H1 (cell line): ENCODE data around the gene ULK1. TPM values are rescaled to one million over a fixed set of nuclear protein-coding genes. Genes with fewer than 3 reads are reported as not detected.

Experiments used
- CTCF ChIA-PET: fragments of 300-600 bp; sonication (Branson Sonifier 250); formaldehyde crosslinking; loops from one replicate; lab custom pipeline; 2021; ENCODE audit not compliant: partially characterized antibody; lab: Charles Lee
- POLR2A ChIA-PET: fragments of 300-600 bp; sonication (Branson Sonifier 250); formaldehyde crosslinking; loops from one replicate; lab custom pipeline; 2021; ENCODE audit warnings: inconsistent platforms; ENCODE audit not compliant: partially characterized antibody; lab: Charles Lee
- DNase-seq, 2 experiments: peaks; one replicate each; pipeline versions ENCODE4 v3.0.0 to v3.0.0-alpha.2; 2010 to 2022; ENCODE audit warnings: low spot score in 2 of 2, low read depth in 1 of 2, mixed read lengths in 1 of 2
- FAIRE-seq: peaks from 2 replicates; lab custom pipeline; 2011; peaks lifted over from hg19 to GRCh38; lab: Jason Lieb, UNC
- H2AFZ ChIP-seq: 2 replicates; pipeline ENCODE4 v1.8.1; 2012; ENCODE audit warnings: low read length, inconsistent platforms
- H2AK5ac ChIP-seq: 2 replicates; pipeline ENCODE4 v1.6.1; 2013; ENCODE audit warnings: low read depth, low read length
- H2BK120ac ChIP-seq: replicated peaks from 2 replicates; pipeline ENCODE3; 2013; ENCODE audit warnings: low read depth, low read length, inconsistent platforms
- H2BK12ac ChIP-seq: 2 replicates; pipeline ENCODE4 v1.6.1; 2013; ENCODE audit warnings: low read depth, low read length
- H2BK15ac ChIP-seq: 2 replicates; pipeline ENCODE4 v1.6.1; 2013; ENCODE audit warnings: low read length
- H2BK20ac ChIP-seq: 2 replicates; pipeline ENCODE4 v1.6.1; 2013; ENCODE audit warnings: low read length
- H2BK5ac ChIP-seq: 2 replicates; pipeline ENCODE4 v1.6.1; 2013; ENCODE audit warnings: low read depth, low read length
- H3K14ac ChIP-seq: 2 replicates; pipeline ENCODE4 v1.6.1; 2013; ENCODE audit warnings: inconsistent platforms; ENCODE audit not compliant: insufficient read length
- H3K18ac ChIP-seq: 2 replicates; pipeline ENCODE4 v1.6.1; 2013; ENCODE audit warnings: low read length; ENCODE audit errors: extremely low read depth
- H3K23ac ChIP-seq: 2 replicates; pipeline ENCODE4 v1.6.1; 2013; ENCODE audit warnings: inconsistent platforms; ENCODE audit not compliant: insufficient read length
- H3K23me2 ChIP-seq: 2 replicates; pipeline ENCODE4 v1.6.1; 2013; ENCODE audit warnings: low read depth, low read length
- H3K27ac ChIP-seq: 2 replicates; pipeline ENCODE4 v1.6.1; 2011; ENCODE audit warnings: low read depth, low read length, inconsistent platforms
- H3K27me3 ChIP-seq, 4 experiments: replicated peaks in 1 of 4; 1 replicate in 1 of 4; 2 replicates in 3 of 4; pipeline versions ENCODE4 v1.6.1 to v1.8.1; 2011 to 2013; ENCODE audit warnings: low read length in 3 of 4, mild to moderate bottlenecking in 3 of 4, inconsistent platforms in 2 of 4, mixed read lengths in 2 of 4, moderate library complexity in 1 of 4; ENCODE audit not compliant: control insufficient read depth in 3 of 4, insufficient read depth in 3 of 4; ENCODE audit errors: extremely low read depth in 1 of 4
- H3K36me3 ChIP-seq, 4 experiments: 2 replicates each; pipeline versions ENCODE4 v1.6.1 to v1.8.1; 2011 to 2013; ENCODE audit warnings: mild to moderate bottlenecking in 4 of 4, low read length in 3 of 4, moderate library complexity in 2 of 4, control low read depth in 1 of 4, inconsistent platforms in 1 of 4; ENCODE audit not compliant: insufficient read depth in 4 of 4, control insufficient read depth in 2 of 4
- H3K4ac ChIP-seq: replicated peaks from 2 replicates; pipeline ENCODE3; 2013; ENCODE audit warnings: low read length, low read depth, mixed read lengths, inconsistent platforms; ENCODE audit not compliant: insufficient read length
- H3K4me1 ChIP-seq, 4 experiments: replicated peaks in 1 of 4; 1 replicate in 1 of 4; 2 replicates in 3 of 4; pipeline versions ENCODE4 v1.6.1 to v1.8.1; 2011 to 2013; ENCODE audit warnings: low read length in 3 of 4, inconsistent platforms in 2 of 4, mixed read lengths in 1 of 4; ENCODE audit not compliant: insufficient read depth in 4 of 4, control insufficient read depth in 3 of 4
- H3K4me2 ChIP-seq, 2 experiments: 2 replicates each; pipeline versions ENCODE4 v1.6.1 to v1.8.1; 2011 to 2013; ENCODE audit warnings: low read depth in 2 of 2, low read length in 2 of 2, control low read depth in 1 of 2, inconsistent platforms in 1 of 2, mild to moderate bottlenecking in 1 of 2; ENCODE audit not compliant: insufficient read depth in 1 of 2
- H3K4me3 ChIP-seq, 4 experiments: fragments of 200-600, 300-600 bp in 1 of 4; sonication (generic), shearing (Covaris generic), sonication (Bioruptor Twin) in 1 of 4; 2 replicates each; pipeline versions ENCODE4 v1.5.1 to v1.8.1; 2011 to 2016; ENCODE audit warnings: low read length in 4 of 4, low read depth in 3 of 4, control low read depth in 2 of 4, inconsistent platforms in 2 of 4, mild to moderate bottlenecking in 2 of 4, mixed read lengths in 1 of 4, moderate library complexity in 1 of 4; ENCODE audit not compliant: insufficient read depth in 2 of 4; ENCODE audit errors: extremely low read depth in 1 of 4
- H3K56ac ChIP-seq: replicated peaks from 2 replicates; pipeline ENCODE3; 2013; ENCODE audit warnings: low read depth, mild to moderate bottlenecking, mixed read lengths, low read length, inconsistent platforms; ENCODE audit not compliant: insufficient read length
- H3K79me1 ChIP-seq: 2 replicates; pipeline ENCODE4 v1.6.1; 2013; ENCODE audit warnings: low read depth, low read length, control low read depth
- H3K79me2 ChIP-seq, 2 experiments: 2 replicates each; pipeline versions ENCODE4 v1.6.1 to v1.8.1; 2012 to 2013; ENCODE audit warnings: low read length in 2 of 2, mild to moderate bottlenecking in 2 of 2, inconsistent platforms in 1 of 2; ENCODE audit not compliant: insufficient read depth in 2 of 2, control insufficient read depth in 1 of 2
- H3K9ac ChIP-seq, 4 experiments: replicated peaks in 1 of 4; 1 replicate in 1 of 4; 2 replicates in 3 of 4; pipeline versions ENCODE4 v1.6.1 to v1.8.1; 2011 to 2013; ENCODE audit warnings: low read depth in 3 of 4, low read length in 3 of 4, control low read depth in 2 of 4, mild to moderate bottlenecking in 2 of 4, moderate library complexity in 2 of 4, inconsistent platforms in 1 of 4; ENCODE audit errors: extremely low read depth in 1 of 4
- H3K9me3 ChIP-seq, 2 experiments: 2 replicates each; pipeline versions ENCODE4 v1.6.1 to v1.8.1; 2012 to 2013; ENCODE audit warnings: mild to moderate bottlenecking in 2 of 2, moderate library complexity in 2 of 2, control low read depth in 1 of 2, inconsistent platforms in 1 of 2, low read depth in 1 of 2, low read length in 1 of 2, mixed read lengths in 1 of 2; ENCODE audit not compliant: insufficient read depth in 2 of 2
- H4K20me1 ChIP-seq, 2 experiments: replicated peaks in 1 of 2; 2 replicates each; pipeline versions ENCODE3 to v1.8.1; 2011 to 2013; ENCODE audit warnings: inconsistent platforms in 2 of 2, low read length in 2 of 2, mild to moderate bottlenecking in 1 of 2; ENCODE audit not compliant: insufficient read depth in 2 of 2, control insufficient read depth in 1 of 2
- H4K5ac ChIP-seq: 2 replicates; pipeline ENCODE4 v1.6.1; 2013; ENCODE audit warnings: low read length, low read depth, mixed read lengths, inconsistent platforms; ENCODE audit not compliant: insufficient read length
- H4K8ac ChIP-seq: 2 replicates; pipeline ENCODE4 v1.8.0; 2013; ENCODE audit warnings: mild to moderate bottlenecking, moderate library complexity, low read length, inconsistent platforms; ENCODE audit not compliant: insufficient read depth; ENCODE audit errors: extremely low read depth
- H4K91ac ChIP-seq: replicated peaks from 2 replicates; pipeline ENCODE3; 2013; ENCODE audit warnings: low read length, mixed read lengths, inconsistent platforms; ENCODE audit not compliant: insufficient read length
- MAFK ChIP-seq: IDR thresholded peaks from 2 replicates; pipeline ENCODE4 v1.6.1; 2012; ENCODE audit warnings: low read depth, mild to moderate bottlenecking, improper control_type of control experiment, low read length
- SRF ChIP-seq: IDR thresholded peaks from 2 replicates; pipeline ENCODE4 v1.6.1; 2011; ENCODE audit warnings: mild to moderate bottlenecking, low read depth, low read length, moderate library complexity
- TBP ChIP-seq: IDR thresholded peaks from 2 replicates; pipeline ENCODE4 v1.6.1; 2011; ENCODE audit warnings: low read depth, low read length, improper control_type of control experiment
- WGBS, 2 experiments: shearing (Covaris generic) in 1 of 2; methylation state at CpG; one replicate each; pipeline versions ENCODE4 v1.1.6 to v1.1.7; 2013 to 2015; ENCODE audit warnings: low lambda C conversion rate in 2 of 2, mixed read lengths in 2 of 2, inconsistent platforms in 1 of 2, low coverage in 1 of 2, missing lambda C conversion rate in 1 of 2; ENCODE audit not compliant: insufficient replicate concordance in 2 of 2, insufficient coverage in 1 of 2, insufficient read length in 1 of 2; ENCODE audit errors: extremely low coverage in 1 of 2, missing lambda C conversion rate in 1 of 2; 5-methylcytosine and 5-hydroxymethylcytosine counted together
- polyA plus RNA-seq, 7 experiments: library from polyadenylated mRNA; depleted of rRNA in 3 of 7; stranded (reverse) in 5 of 7; unstranded in 2 of 7; fragments of >200 nt in 5 of 7; fragments of 200-250 nt in 2 of 7; gene quantifications; 1 replicate in 5 of 7; 2 replicates in 1 of 7; 4 replicates in 1 of 7; pipeline versions ENCODE4 v1.2.1 to v1.2.3, GENCODE V29; 2011 to 2013; ENCODE audit warnings: missing spikeins in 2 of 7, mixed read lengths in 2 of 7
- total RNA-seq: library from RNA; stranded (reverse); fragmentation: NEBNext Ultra II Directional; extraction: Animal tissue kit (Norgen Biotek cat#: 25700); gene quantifications from 2 replicates; pipeline ENCODE4 v1.2.1, GENCODE V29; 2021

ULK1 gene
- total and polyA plus RNA-seq, 2 of the 8 experiments (the other 6 are each of a cell fraction or from before 2014, with no cell fraction given), result 13.0 to 44.1 TPM

GRCh38 chr12:131901431-131902331 is 7.3 kb downstream of the ULK1 start:
- peaks cover 0 to 4% (median 3%) of the 10 kb centered on the region in 4 experiments; a peak in 5 of 7 replicates for H3K4me1 ChIP-seq
- H3K56ac ChIP-seq, result no peak overlapping the region
- peaks cover 0 to 7% (median 3%) of the 10 kb centered on the region in 4 experiments; a peak in 3 of 8 replicates for H3K36me3 ChIP-seq
- no peak overlapping the region for H3K27ac ChIP-seq
- no peak overlapping the region for H3K4me3 ChIP-seq
- H3K14ac ChIP-seq, result no peak overlapping the region
- no peak overlapping the region; the same call in 1 of the 2 replicates for H2AK5ac ChIP-seq
- ChIA-PET CTCF (interaction anchor here (0.7 to 1.0 kb wide), 2 partner anchors 8 to 11 kb away, joined by 3 to 4 read pairs; no protein-coding TSS in a partner anchor), POLR2A (interaction anchor here (1.1 to 2.1 kb wide), 6 partner anchors 9 to 58 kb away, joined by 3 to 10 read pairs (median 3); no protein-coding TSS in a partner anchor)
- no peaks in the 10 kb centered on the region for H3K23me2 ChIP-seq
- H3K4ac ChIP-seq, result no peak overlapping the region
- H2BK5ac ChIP-seq, result 0 out of 2 replicates have a peak overlapping the region, but pooled peaks have one; percentile 30
- H4K20me1 ChIP-seq, result peaks cover 15 to 25% of the 10 kb centered on the region in 2 experiments
- H3K4me2 ChIP-seq, result no peak overlapping the region
- no peak for TF ChIP-seq TBP
- no peak for TF ChIP-seq MAFK
- TF ChIP-seq SRF, result no peak
- no peaks in the 10 kb centered on the region for H3K9me3 ChIP-seq
- no peaks in the 10 kb centered on the region for H3K27me3 ChIP-seq
- peaks cover 16% of the 10 kb centered on the region for H3K79me1 ChIP-seq
- no peak overlapping the region for H3K9ac ChIP-seq
- H3K23ac ChIP-seq, result no peak overlapping the region
- H4K8ac ChIP-seq, result no peak overlapping the region
- no peak overlapping the region for H2BK15ac ChIP-seq
- H2BK12ac ChIP-seq, result no peak overlapping the region
- no peak overlapping the region for H4K91ac ChIP-seq
- DNase-seq (no peak), FAIRE-seq (no peak)
- peaks cover 0 to 50% of the 10 kb centered on the region in 2 experiments; a peak in 1 of 4 replicates for H3K79me2 ChIP-seq
- H2BK20ac ChIP-seq, result no peak overlapping the region
- H3K18ac ChIP-seq, result no peak overlapping the region
- no peak overlapping the region for H4K5ac ChIP-seq
- H2BK120ac ChIP-seq, result no peak overlapping the region
- no peak overlapping the region for H2AFZ ChIP-seq
- 85% methylated on average over 25 of the region's 30 CpGs; no CpG with 5 or more reads in 1 of the 2 experiments for WGBS, 2 experiments
